GM19395 (cell line): Measurements from ENCODE around the gene DOCK1.

Source experiments
- ATAC-seq: cut with Tn5 transposase; IDR thresholded peaks from one replicate; pipeline ENCODE4 v1.9.1; 2021; ENCODE audit warnings: mild to moderate bottlenecking, moderate library complexity; ENCODE audit not compliant: unreplicated experiment

Gene DOCK1

GRCh38 chr10:126997801-126998590 lies 92.8 kb downstream of the DOCK1 start:
- no peak for ATAC-seq

GRCh38 chr10:127000598-127000997 lies 95.4 kb downstream of the DOCK1 start:
- ATAC-seq: no peak

- ATAC-seq: no peak
Observed at GRCh38 chr10:127003032-127003685, 97.9 kb downstream of the DOCK1 start.

- no peak for ATAC-seq
Observed at GRCh38 chr10:127006453-127006852, 101.2 kb downstream of the DOCK1 start.

GRCh38 chr10:127009366-127009765 lies 104.1 kb downstream of the DOCK1 start:
- ATAC-seq: no peak

GRCh38 chr10:127011174-127011573 lies 105.9 kb downstream of the DOCK1 start:
- ATAC-seq: no peak

- no peak for ATAC-seq
Observed at GRCh38 chr10:127012071-127012768, 107.0 kb downstream of the DOCK1 start.

GRCh38 chr10:127012769-127013152 lies 107.5 kb downstream of the DOCK1 start:
- ATAC-seq: no peak

GRCh38 chr10:127013211-127013656 lies 108.0 kb downstream of the DOCK1 start:
- ATAC-seq: no peak

- no peak for ATAC-seq
Observed at GRCh38 chr10:127013691-127014473, 108.7 kb downstream of the DOCK1 start.

- no peak for ATAC-seq
Observed at GRCh38 chr10:127014671-127015070, 109.4 kb downstream of the DOCK1 start.

GRCh38 chr10:127015373-127015772 lies 110.1 kb downstream of the DOCK1 start:
- no peak for ATAC-seq

GRCh38 chr10:127016331-127016730 lies 111.1 kb downstream of the DOCK1 start:
- no peak for ATAC-seq

GRCh38 chr10:127017541-127018297 lies 112.5 kb downstream of the DOCK1 start:
- no peak for ATAC-seq

- ATAC-seq: no peak
Observed at GRCh38 chr10:127018298-127018650, 113.0 kb downstream of the DOCK1 start.

GRCh38 chr10:127018766-127019165 lies 113.5 kb downstream of the DOCK1 start:
- no peak for ATAC-seq

- ATAC-seq: no peak
Observed at GRCh38 chr10:127020260-127020659, 115.0 kb downstream of the DOCK1 start.

- no peak for ATAC-seq
Observed at GRCh38 chr10:127021801-127022200, 116.6 kb downstream of the DOCK1 start.

- ATAC-seq: no peak
Observed at GRCh38 chr10:127024685-127025435, 119.6 kb downstream of the DOCK1 start.

GRCh38 chr10:127027786-127028185 lies 122.6 kb downstream of the DOCK1 start:
- ATAC-seq: no peak
